Measurements from ENCODE around the gene SLC24A5. TPM values are rescaled to one million over a fixed set of nuclear protein-coding genes. Genes with fewer than 3 reads are reported as not detected.

The SLC24A5 gene
- total and polyA plus RNA-seq, 2 donors (not counting 3 experiments of a cell fraction or from before 2014, with no cell fraction given): not detected

GRCh38 chr15:48175126-48175525 lies 54.3 kb downstream of the SLC24A5 start:
- ChIA-PET CTCF (no interaction called here), POLR2A (no interaction called here)
- Histone ChIP-seq H4K20me1 (replicated peaks; ENCODE audit: control insufficient read depth, extremely low read depth, insufficient read depth, low read length) (no peaks in the 10 kb centered on the region), H3K79me2 (ENCODE audit: control insufficient read depth, insufficient read depth, low read length) (peaks cover 57% of the 10 kb centered on the region), H3K9ac (replicated peaks; ENCODE audit: extremely low read depth, insufficient read depth, low read length) (no peak overlapping the region), H2AFZ (ENCODE audit: low read depth, low read length) (no peak overlapping the region), H3K9me1 (replicated peaks; ENCODE audit: control insufficient read depth, extremely low read depth, insufficient read depth, low read length) (no peaks in the 10 kb centered on the region), H3K27ac (ENCODE audit: insufficient read depth, low read depth, low read length) (no peak overlapping the region), H3K4me1 (ENCODE audit: control insufficient read depth, extremely low read depth, insufficient read depth, low read length) (peaks cover 12% of the 10 kb centered on the region), H3K4me2 (ENCODE audit: insufficient read depth, low read length) (no peak overlapping the region), H3K27me3 (ENCODE audit: control insufficient read depth in 2 of 2, insufficient read depth in 2 of 2, low read length in 2 of 2) (no peaks in the 10 kb centered on the region), H3K9me3 (replicated peaks; ENCODE audit: control insufficient read depth, insufficient read depth, low read length) (no peaks in the 10 kb centered on the region), H3K36me3 (ENCODE audit: control insufficient read depth in 2 of 2, extremely low read depth in 1 of 2, insufficient read depth in 2 of 2, low read length in 2 of 2) (no peaks in the 10 kb centered on the region), H3K4me3 (replicated peaks in 1 of 3; ENCODE audit: insufficient read depth in 1 of 3, low read depth in 1 of 3, low read length in 3 of 3) (no peak overlapping the region)
- no TSS peak for BruUV-seq (replicated peaks)
- intact Hi-C loops (cut with micrococcal nuclease): loop anchor here (5.0 to 10.0 kb wide), 2 partner anchors 33 to 460 kb away; partner anchors contain the start of gene SEMA6D
- TF ChIP-seq, protein P1, sequence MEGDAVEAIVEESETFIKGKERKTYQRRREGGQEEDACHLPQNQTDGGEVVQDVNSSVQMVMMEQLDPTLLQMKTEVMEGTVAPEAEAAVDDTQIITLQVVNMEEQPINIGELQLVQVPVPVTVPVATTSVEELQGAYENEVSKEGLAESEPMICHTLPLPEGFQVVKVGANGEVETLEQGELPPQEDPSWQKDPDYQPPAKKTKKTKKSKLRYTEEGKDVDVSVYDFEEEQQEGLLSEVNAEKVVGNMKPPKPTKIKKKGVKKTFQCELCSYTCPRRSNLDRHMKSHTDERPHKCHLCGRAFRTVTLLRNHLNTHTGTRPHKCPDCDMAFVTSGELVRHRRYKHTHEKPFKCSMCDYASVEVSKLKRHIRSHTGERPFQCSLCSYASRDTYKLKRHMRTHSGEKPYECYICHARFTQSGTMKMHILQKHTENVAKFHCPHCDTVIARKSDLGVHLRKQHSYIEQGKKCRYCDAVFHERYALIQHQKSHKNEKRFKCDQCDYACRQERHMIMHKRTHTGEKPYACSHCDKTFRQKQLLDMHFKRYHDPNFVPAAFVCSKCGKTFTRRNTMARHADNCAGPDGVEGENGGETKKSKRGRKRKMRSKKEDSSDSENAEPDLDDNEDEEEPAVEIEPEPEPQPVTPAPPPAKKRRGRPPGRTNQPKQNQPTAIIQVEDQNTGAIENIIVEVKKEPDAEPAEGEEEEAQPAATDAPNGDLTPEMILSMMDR (IDR thresholded peaks at IDR 0.05; ENCODE audit: extremely low read depth in 1 of 2, insufficient read depth in 1 of 2, low read depth in 1 of 2, low read length in 2 of 2): no peak
- TF ChIP-seq EZH2 (IDR thresholded peaks at IDR 0.05; ENCODE audit: borderline replicate concordance, low read depth, low read length, severe bottlenecking): no peak
- no peak for TF ChIP-seq GATA2 (IDR thresholded peaks at IDR 0.05; ENCODE audit: insufficient read depth, insufficient read length, low read depth, low read length)
- dilution Hi-C loops (cut with MboI; ENCODE audit: extremely low pct_ligation_motif_present, low sequenced_read_pairs): no loop called here
- DNase-seq (ENCODE audit: low read depth, low spot score) (no peak), FAIRE-seq (no peak)

- Histone ChIP-seq H3K27ac (ENCODE audit: insufficient read depth, low read depth, low read length) (no peak overlapping the region), H3K9ac (replicated peaks; ENCODE audit: extremely low read depth, insufficient read depth, low read length) (no peak overlapping the region), H3K36me3 (ENCODE audit: control insufficient read depth in 2 of 2, extremely low read depth in 1 of 2, insufficient read depth in 2 of 2, low read length in 2 of 2) (no peaks in the 10 kb centered on the region), H3K4me3 (replicated peaks in 1 of 3; ENCODE audit: insufficient read depth in 1 of 3, low read depth in 1 of 3, low read length in 3 of 3) (no peak overlapping the region), H3K27me3 (ENCODE audit: control insufficient read depth in 2 of 2, insufficient read depth in 2 of 2, low read length in 2 of 2) (no peaks in the 10 kb centered on the region), H4K20me1 (replicated peaks; ENCODE audit: control insufficient read depth, extremely low read depth, insufficient read depth, low read length) (no peaks in the 10 kb centered on the region), H3K9me1 (replicated peaks; ENCODE audit: control insufficient read depth, extremely low read depth, insufficient read depth, low read length) (no peaks in the 10 kb centered on the region), H2AFZ (ENCODE audit: low read depth, low read length) (no peak overlapping the region), H3K4me1 (ENCODE audit: control insufficient read depth, extremely low read depth, insufficient read depth, low read length) (peaks cover 12% of the 10 kb centered on the region), H3K9me3 (replicated peaks; ENCODE audit: control insufficient read depth, insufficient read depth, low read length) (no peaks in the 10 kb centered on the region), H3K4me2 (ENCODE audit: insufficient read depth, low read length) (no peak overlapping the region), H3K79me2 (ENCODE audit: control insufficient read depth, insufficient read depth, low read length) (peaks cover 50% of the 10 kb centered on the region)
- TF ChIP-seq EZH2 (IDR thresholded peaks at IDR 0.05; ENCODE audit: borderline replicate concordance, low read depth, low read length, severe bottlenecking) (no peak), JUN (IDR thresholded peaks at IDR 0.05; ENCODE audit: borderline replicate concordance, insufficient read depth, insufficient read length, low read depth) (no peak), FOS (IDR thresholded peaks at IDR 0.05; ENCODE audit: borderline replicate concordance, insufficient read depth, low read length) (no peak), POLR2AphosphoS5 (IDR thresholded peaks at IDR 0.05; ENCODE audit: insufficient read depth, low read depth, low read length) (no peak), POLR2A (IDR thresholded peaks at IDR 0.05; ENCODE audit: low read depth, low read length) (no peak), MAX (IDR thresholded peaks at IDR 0.05; ENCODE audit: insufficient read depth, insufficient read length) (no peak), GATA2 (IDR thresholded peaks at IDR 0.05; ENCODE audit: insufficient read depth, insufficient read length, low read depth, low read length) (no peak), MYC (IDR thresholded peaks at IDR 0.05; ENCODE audit: low read depth, low read length) (no peak)
- TF ChIP-seq, protein P1 (IDR thresholded peaks at IDR 0.05; ENCODE audit: extremely low read depth in 1 of 2, insufficient read depth in 1 of 2, low read depth in 1 of 2, low read length in 2 of 2): no peak
- CTCF ChIA-PET: interaction anchor here (2.1 kb wide), 1 partner anchor 11 kb away, joined by 6 read pairs; no protein-coding TSS in a partner anchor
- dilution Hi-C loops (cut with MboI; ENCODE audit: extremely low pct_ligation_motif_present, low sequenced_read_pairs) (no loop called here), intact Hi-C loops (cut with micrococcal nuclease) (loop anchor here (5.0 to 10.0 kb wide), 2 partner anchors 34 to 461 kb away; partner anchors contain the start of gene SEMA6D)
- DNase-seq (ENCODE audit: low read depth, low spot score): no peak
- no peak for FAIRE-seq
- POLR2A ChIA-PET: no interaction called here
- no TSS peak for BruUV-seq (replicated peaks)
Measured at GRCh38 chr15:48176112-48176511, 55.3 kb downstream of the SLC24A5 start.

Measured in endothelial cell of umbilical vein (primary cell).